Hematopoietic multipotent progenitor cell (in vitro differentiated cells): ENCODE data around the gene FMNL2. TPM values are rescaled to one million over a fixed set of nuclear protein-coding genes. Genes with fewer than 3 reads are reported as not detected.

Source experiments
- DNase-seq, 3 donors: peaks; one replicate each; pipeline ENCODE4 v3.0.0-alpha.2; 2011 to 2015; ENCODE audit warnings: low read depth in 2 of 3, low spot score in 2 of 3
- total RNA-seq: library from RNA; depleted of rRNA; stranded (reverse); fragments of >200 nt; gene quantifications from one replicate; pipeline ENCODE4 v1.2.3, GENCODE V29; 2012

The FMNL2 gene
- total RNA-seq, 1 donor: 0.54 TPM

- no peak for DNase-seq
Observed at GRCh38 chr2:152489364-152489763, 154.4 kb downstream of the FMNL2 start.

GRCh38 chr2:152490686-152491455 lies 155.9 kb downstream of the FMNL2 start:
- DNase-seq: no peak

GRCh38 chr2:152492131-152492530 lies 157.2 kb downstream of the FMNL2 start:
- peak in 1 of 3 donors; percentile 22 for DNase-seq

GRCh38 chr2:152492911-152493310 lies 157.9 kb downstream of the FMNL2 start:
- no peak for DNase-seq

GRCh38 chr2:152493417-152493816 lies 158.4 kb downstream of the FMNL2 start:
- DNase-seq: no peak

GRCh38 chr2:152493945-152494528 lies 159.1 kb downstream of the FMNL2 start:
- DNase-seq: no peak

- no peak for DNase-seq
Observed at GRCh38 chr2:152496371-152496770, 161.4 kb downstream of the FMNL2 start.

GRCh38 chr2:152497481-152498052 lies 162.6 kb downstream of the FMNL2 start:
- no peak for DNase-seq

GRCh38 chr2:152499331-152499816 lies 164.4 kb downstream of the FMNL2 start:
- DNase-seq: no peak

GRCh38 chr2:152499896-152500735 lies 165.1 kb downstream of the FMNL2 start:
- DNase-seq: no peak

- no peak for DNase-seq
Observed at GRCh38 chr2:152500772-152501171, 165.8 kb downstream of the FMNL2 start.

GRCh38 chr2:152501666-152502065 lies 166.7 kb downstream of the FMNL2 start:
- no peak for DNase-seq

- no peak for DNase-seq
Observed at GRCh38 chr2:152504618-152505017, 169.6 kb downstream of the FMNL2 start.

GRCh38 chr2:152505495-152505906 lies 170.5 kb downstream of the FMNL2 start:
- no peak for DNase-seq

GRCh38 chr2:152506843-152507242 lies 171.9 kb downstream of the FMNL2 start:
- no peak for DNase-seq

GRCh38 chr2:152507907-152508306 lies 172.9 kb downstream of the FMNL2 start:
- DNase-seq: no peak

GRCh38 chr2:152508446-152508845 lies 173.5 kb downstream of the FMNL2 start:
- no peak for DNase-seq

- DNase-seq: no peak
Observed at GRCh38 chr2:152509772-152510491, 175.0 kb downstream of the FMNL2 start.

- DNase-seq: no peak
Observed at GRCh38 chr2:152510621-152511020, 175.6 kb downstream of the FMNL2 start.

- DNase-seq: no peak
Observed at GRCh38 chr2:152511981-152512380, 177.0 kb downstream of the FMNL2 start.
